Nephron (organoid): ENCODE results near the gene FBXO36.

Source experiments
- H3K27ac Mint-ChIP-seq, 3 experiments: 2 replicates each; pipeline ENCODE4 v1.8.0; 2020; ENCODE audit warnings: mixed read lengths in 3 of 3, mild to moderate bottlenecking in 2 of 3, moderate library complexity in 1 of 3
- H3K27me3 Mint-ChIP-seq: 2 replicates; pipeline ENCODE4 v1.8.0; 2021; ENCODE audit warnings: low read depth, mild to moderate bottlenecking, moderate library complexity, mixed read lengths
- H3K36me3 Mint-ChIP-seq: 2 replicates; pipeline ENCODE4 v1.8.0; 2020; ENCODE audit warnings: low read depth, mixed read lengths
- H3K4me1 Mint-ChIP-seq: 2 replicates; pipeline ENCODE4 v1.8.0; 2020; ENCODE audit warnings: mixed read lengths
- H3K4me3 Mint-ChIP-seq, 3 experiments: 2 replicates each; pipeline ENCODE4 v1.8.0; 2020; ENCODE audit warnings: mild to moderate bottlenecking in 3 of 3, mixed read lengths in 3 of 3, moderate library complexity in 2 of 3
- H3K9me3 Mint-ChIP-seq: 2 replicates; pipeline ENCODE4 v1.8.0; 2020; ENCODE audit warnings: mixed read lengths
- CTCF ChIP-seq, 3 experiments: fragments of 200-600 bp; sonication (generic); IDR thresholded peaks; one replicate each; pipeline ENCODE4 v1.5.0; 2021; ENCODE audit warnings: antibody characterized with exemption in 3 of 3; ENCODE audit not compliant: unreplicated experiment in 3 of 3

FBXO36 gene

GRCh38 chr2:229903037-229903436 lies 19.3 kb upstream of the FBXO36 start:
- no peak overlapping the region for H3K4me3 Mint-ChIP-seq
- TF ChIP-seq CTCF (IDR thresholded peaks at IDR 0.05; ENCODE audit: unreplicated experiment in 3 of 3) = no peak

GRCh38 chr2:229905601-229906000 lies 16.7 kb upstream of the FBXO36 start:
- H3K4me1 Mint-ChIP-seq = peaks cover 22% of the 10 kb centered on the region

More at GRCh38 chr2:229903037-229903436, 19.3 kb upstream of the FBXO36 start:
- Mint-ChIP-seq H3K27me3 (no peaks in the 10 kb centered on the region), H3K36me3 (peaks cover 48% of the 10 kb centered on the region), H3K4me1 (peaks cover 21% of the 10 kb centered on the region), H3K9me3 (no peaks in the 10 kb centered on the region), H3K27ac (no peak overlapping the region)

GRCh38 chr2:229909090-229909489 lies 13.2 kb upstream of the FBXO36 start:
- Mint-ChIP-seq H3K4me1 (peaks cover 35% of the 10 kb centered on the region), H3K36me3 (peaks cover 25% of the 10 kb centered on the region), H3K27ac (no peak overlapping the region), H3K9me3 (no peaks in the 10 kb centered on the region), H3K27me3 (no peaks in the 10 kb centered on the region), H3K4me3 (no peak overlapping the region)
- TF ChIP-seq CTCF (IDR thresholded peaks at IDR 0.05; ENCODE audit: unreplicated experiment in 3 of 3) = no peak

More at GRCh38 chr2:229905601-229906000, 16.7 kb upstream of the FBXO36 start:
- Mint-ChIP-seq H3K27me3 (no peaks in the 10 kb centered on the region), H3K27ac (peak overlapping the region in 1 of 3 experiments; percentile 44), H3K9me3 (no peaks in the 10 kb centered on the region), H3K4me3 (no peak overlapping the region), H3K36me3 (peaks cover 40% of the 10 kb centered on the region)
- no peak for TF ChIP-seq CTCF (IDR thresholded peaks at IDR 0.05; ENCODE audit: unreplicated experiment in 3 of 3)

DNA sequence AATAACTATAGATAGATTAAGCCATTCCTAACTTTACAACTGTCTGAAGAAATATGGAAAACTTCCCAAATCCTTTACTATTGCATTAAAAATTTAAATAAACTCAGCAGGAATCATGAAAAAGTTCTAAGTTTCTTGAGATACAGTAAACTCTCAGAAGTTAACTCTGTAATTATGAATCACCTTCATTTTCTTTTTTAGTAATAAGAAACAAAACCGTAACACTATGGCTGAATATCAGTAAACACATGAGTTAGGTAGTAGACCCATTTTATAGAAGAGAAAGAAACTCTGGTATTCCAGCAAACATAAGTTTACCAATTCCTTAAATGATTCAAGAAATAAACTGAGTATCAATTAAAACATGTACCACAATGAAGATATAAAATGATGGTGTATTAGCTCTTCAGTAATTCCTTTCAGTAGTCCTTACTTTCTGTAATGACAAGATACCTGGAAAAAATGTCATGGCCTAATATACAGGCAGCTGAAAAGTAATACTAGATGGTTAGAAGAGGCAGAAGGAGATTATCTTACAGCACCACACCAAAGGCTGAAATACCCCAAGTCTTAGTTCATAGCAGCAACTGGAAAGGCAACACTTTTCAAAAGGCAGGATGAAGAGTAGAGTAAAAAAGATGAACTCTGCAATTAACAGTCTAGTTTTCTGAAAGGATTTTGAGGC lies 12.0 kb upstream of the FBXO36 start:
- peak overlapping the region in 1 of 3 experiments; percentile 19 for H3K4me3 Mint-ChIP-seq
- no peaks in the 10 kb centered on the region for H3K27me3 Mint-ChIP-seq
- H3K9me3 Mint-ChIP-seq = no peaks in the 10 kb centered on the region
- H3K27ac Mint-ChIP-seq = peak overlapping the region in 2 of 3 experiments; percentile 9 to 61
- peaks cover 41% of the 10 kb centered on the region for H3K4me1 Mint-ChIP-seq
- H3K36me3 Mint-ChIP-seq = peaks cover 17% of the 10 kb centered on the region
- no peak for TF ChIP-seq CTCF (IDR thresholded peaks at IDR 0.05; ENCODE audit: unreplicated experiment in 3 of 3)

DNA sequence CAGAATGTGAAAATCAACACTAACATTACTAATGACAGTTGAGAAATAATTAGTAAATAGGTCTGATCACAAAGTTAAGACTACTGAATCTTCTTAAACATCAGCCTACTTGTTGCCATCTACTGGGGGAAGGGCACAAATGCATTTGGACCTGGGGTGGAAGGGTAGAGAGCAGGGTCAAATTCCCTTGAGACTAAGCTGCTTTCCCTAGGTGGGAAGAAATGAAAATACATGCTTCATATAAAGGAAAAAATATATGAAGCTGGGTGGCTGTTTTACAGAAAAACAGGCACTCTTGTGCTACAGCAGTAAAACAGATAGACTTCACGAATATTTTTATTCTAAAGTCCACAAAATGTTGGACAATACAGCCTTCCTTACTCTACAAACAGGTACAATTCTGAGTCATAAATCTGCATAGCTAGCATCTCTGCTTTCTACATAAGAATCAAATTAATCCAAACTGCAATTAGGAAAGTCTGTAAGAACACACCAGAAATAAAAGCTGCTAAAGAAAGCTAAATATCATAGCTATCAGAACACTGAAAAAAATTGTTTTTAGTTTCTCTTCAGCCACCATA lies 11.4 kb upstream of the FBXO36 start:
- TF ChIP-seq CTCF (IDR thresholded peaks at IDR 0.05; ENCODE audit: unreplicated experiment in 3 of 3) = peak; percentile 13 to 35 (median 15)
- Mint-ChIP-seq H3K9me3 (no peaks in the 10 kb centered on the region), H3K27ac (peak overlapping the region; percentile 9 to 61 (median 27)), H3K27me3 (no peaks in the 10 kb centered on the region), H3K36me3 (peaks cover 11% of the 10 kb centered on the region), H3K4me3 (peak overlapping the region in 1 of 3 experiments; percentile 19), H3K4me1 (peaks cover 41% of the 10 kb centered on the region)
